H1 (cell line): Measurements from ENCODE around the gene RIMBP2. TPM values are rescaled to one million over a fixed set of nuclear protein-coding genes. Genes with fewer than 3 reads are reported as not detected.

ENCODE experiments used
- CTCF ChIA-PET: fragments of 300-600 bp; sonication (Branson Sonifier 250); formaldehyde crosslinking; loops from one replicate; lab custom pipeline; 2021; ENCODE audit not compliant: partially characterized antibody; lab: Charles Lee
- POLR2A ChIA-PET: fragments of 300-600 bp; sonication (Branson Sonifier 250); formaldehyde crosslinking; loops from one replicate; lab custom pipeline; 2021; ENCODE audit warnings: inconsistent platforms; ENCODE audit not compliant: partially characterized antibody; lab: Charles Lee
- DNase-seq, 2 experiments: peaks; one replicate each; pipeline versions ENCODE4 v3.0.0 to v3.0.0-alpha.2; 2010 to 2022; ENCODE audit warnings: low spot score in 2 of 2, low read depth in 1 of 2, mixed read lengths in 1 of 2
- FAIRE-seq: peaks from 2 replicates; lab custom pipeline; 2011; peaks lifted over from hg19 to GRCh38; lab: Jason Lieb, UNC
- H2AFZ ChIP-seq: 2 replicates; pipeline ENCODE4 v1.8.1; 2012; ENCODE audit warnings: low read length, inconsistent platforms
- H2AK5ac ChIP-seq: 2 replicates; pipeline ENCODE4 v1.6.1; 2013; ENCODE audit warnings: low read depth, low read length
- H2BK120ac ChIP-seq: replicated peaks from 2 replicates; pipeline ENCODE3; 2013; ENCODE audit warnings: low read depth, low read length, inconsistent platforms
- H2BK12ac ChIP-seq: 2 replicates; pipeline ENCODE4 v1.6.1; 2013; ENCODE audit warnings: low read depth, low read length
- H2BK15ac ChIP-seq: 2 replicates; pipeline ENCODE4 v1.6.1; 2013; ENCODE audit warnings: low read length
- H2BK20ac ChIP-seq: 2 replicates; pipeline ENCODE4 v1.6.1; 2013; ENCODE audit warnings: low read length
- H2BK5ac ChIP-seq: 2 replicates; pipeline ENCODE4 v1.6.1; 2013; ENCODE audit warnings: low read depth, low read length
- H3K14ac ChIP-seq: 2 replicates; pipeline ENCODE4 v1.6.1; 2013; ENCODE audit warnings: inconsistent platforms; ENCODE audit not compliant: insufficient read length
- H3K18ac ChIP-seq: 2 replicates; pipeline ENCODE4 v1.6.1; 2013; ENCODE audit warnings: low read length; ENCODE audit errors: extremely low read depth
- H3K23ac ChIP-seq: 2 replicates; pipeline ENCODE4 v1.6.1; 2013; ENCODE audit warnings: inconsistent platforms; ENCODE audit not compliant: insufficient read length
- H3K23me2 ChIP-seq: 2 replicates; pipeline ENCODE4 v1.6.1; 2013; ENCODE audit warnings: low read depth, low read length
- H3K27ac ChIP-seq: 2 replicates; pipeline ENCODE4 v1.6.1; 2011; ENCODE audit warnings: low read depth, low read length, inconsistent platforms
- H3K27me3 ChIP-seq, 4 experiments: replicated peaks in 1 of 4; 1 replicate in 1 of 4; 2 replicates in 3 of 4; pipeline versions ENCODE4 v1.6.1 to v1.8.1; 2011 to 2013; ENCODE audit warnings: low read length in 3 of 4, mild to moderate bottlenecking in 3 of 4, inconsistent platforms in 2 of 4, mixed read lengths in 2 of 4, moderate library complexity in 1 of 4; ENCODE audit not compliant: control insufficient read depth in 3 of 4, insufficient read depth in 3 of 4; ENCODE audit errors: extremely low read depth in 1 of 4
- H3K36me3 ChIP-seq, 4 experiments: 2 replicates each; pipeline versions ENCODE4 v1.6.1 to v1.8.1; 2011 to 2013; ENCODE audit warnings: mild to moderate bottlenecking in 4 of 4, low read length in 3 of 4, moderate library complexity in 2 of 4, control low read depth in 1 of 4, inconsistent platforms in 1 of 4; ENCODE audit not compliant: insufficient read depth in 4 of 4, control insufficient read depth in 2 of 4
- H3K4ac ChIP-seq: replicated peaks from 2 replicates; pipeline ENCODE3; 2013; ENCODE audit warnings: low read length, low read depth, mixed read lengths, inconsistent platforms; ENCODE audit not compliant: insufficient read length
- H3K4me1 ChIP-seq, 4 experiments: replicated peaks in 1 of 4; 1 replicate in 1 of 4; 2 replicates in 3 of 4; pipeline versions ENCODE4 v1.6.1 to v1.8.1; 2011 to 2013; ENCODE audit warnings: low read length in 3 of 4, inconsistent platforms in 2 of 4, mixed read lengths in 1 of 4; ENCODE audit not compliant: insufficient read depth in 4 of 4, control insufficient read depth in 3 of 4
- H3K4me2 ChIP-seq, 2 experiments: 2 replicates each; pipeline versions ENCODE4 v1.6.1 to v1.8.1; 2011 to 2013; ENCODE audit warnings: low read depth in 2 of 2, low read length in 2 of 2, control low read depth in 1 of 2, inconsistent platforms in 1 of 2, mild to moderate bottlenecking in 1 of 2; ENCODE audit not compliant: insufficient read depth in 1 of 2
- H3K4me3 ChIP-seq, 4 experiments: fragments of 200-600, 300-600 bp in 1 of 4; sonication (generic), shearing (Covaris generic), sonication (Bioruptor Twin) in 1 of 4; 2 replicates each; pipeline versions ENCODE4 v1.5.1 to v1.8.1; 2011 to 2016; ENCODE audit warnings: low read length in 4 of 4, low read depth in 3 of 4, control low read depth in 2 of 4, inconsistent platforms in 2 of 4, mild to moderate bottlenecking in 2 of 4, mixed read lengths in 1 of 4, moderate library complexity in 1 of 4; ENCODE audit not compliant: insufficient read depth in 2 of 4; ENCODE audit errors: extremely low read depth in 1 of 4
- H3K56ac ChIP-seq: replicated peaks from 2 replicates; pipeline ENCODE3; 2013; ENCODE audit warnings: low read depth, mild to moderate bottlenecking, mixed read lengths, low read length, inconsistent platforms; ENCODE audit not compliant: insufficient read length
- H3K79me1 ChIP-seq: 2 replicates; pipeline ENCODE4 v1.6.1; 2013; ENCODE audit warnings: low read depth, low read length, control low read depth
- H3K79me2 ChIP-seq, 2 experiments: 2 replicates each; pipeline versions ENCODE4 v1.6.1 to v1.8.1; 2012 to 2013; ENCODE audit warnings: low read length in 2 of 2, mild to moderate bottlenecking in 2 of 2, inconsistent platforms in 1 of 2; ENCODE audit not compliant: insufficient read depth in 2 of 2, control insufficient read depth in 1 of 2
- H3K9ac ChIP-seq, 4 experiments: replicated peaks in 1 of 4; 1 replicate in 1 of 4; 2 replicates in 3 of 4; pipeline versions ENCODE4 v1.6.1 to v1.8.1; 2011 to 2013; ENCODE audit warnings: low read depth in 3 of 4, low read length in 3 of 4, control low read depth in 2 of 4, mild to moderate bottlenecking in 2 of 4, moderate library complexity in 2 of 4, inconsistent platforms in 1 of 4; ENCODE audit errors: extremely low read depth in 1 of 4
- H3K9me3 ChIP-seq, 2 experiments: 2 replicates each; pipeline versions ENCODE4 v1.6.1 to v1.8.1; 2012 to 2013; ENCODE audit warnings: mild to moderate bottlenecking in 2 of 2, moderate library complexity in 2 of 2, control low read depth in 1 of 2, inconsistent platforms in 1 of 2, low read depth in 1 of 2, low read length in 1 of 2, mixed read lengths in 1 of 2; ENCODE audit not compliant: insufficient read depth in 2 of 2
- H4K20me1 ChIP-seq, 2 experiments: replicated peaks in 1 of 2; 2 replicates each; pipeline versions ENCODE3 to v1.8.1; 2011 to 2013; ENCODE audit warnings: inconsistent platforms in 2 of 2, low read length in 2 of 2, mild to moderate bottlenecking in 1 of 2; ENCODE audit not compliant: insufficient read depth in 2 of 2, control insufficient read depth in 1 of 2
- H4K5ac ChIP-seq: 2 replicates; pipeline ENCODE4 v1.6.1; 2013; ENCODE audit warnings: low read length, low read depth, mixed read lengths, inconsistent platforms; ENCODE audit not compliant: insufficient read length
- H4K8ac ChIP-seq: 2 replicates; pipeline ENCODE4 v1.8.0; 2013; ENCODE audit warnings: mild to moderate bottlenecking, moderate library complexity, low read length, inconsistent platforms; ENCODE audit not compliant: insufficient read depth; ENCODE audit errors: extremely low read depth
- H4K91ac ChIP-seq: replicated peaks from 2 replicates; pipeline ENCODE3; 2013; ENCODE audit warnings: low read length, mixed read lengths, inconsistent platforms; ENCODE audit not compliant: insufficient read length
- BACH1 ChIP-seq: IDR thresholded peaks from 2 replicates; pipeline ENCODE4 v1.6.1; 2012; ENCODE audit warnings: low read length, improper control_type of control experiment
- CBX5 ChIP-seq: fragments of 300-800, 300-1000 bp; sonication (generic); IDR thresholded peaks from 2 replicates; pipeline ENCODE4 v1.7.1; 2016; ENCODE audit warnings: antibody characterized with exemption, low read length, low read depth
- CHD2 ChIP-seq: IDR thresholded peaks from 2 replicates; pipeline ENCODE4 v1.6.1; 2012; ENCODE audit warnings: low read length, improper control_type of control experiment
- KDM5A ChIP-seq: fragments of 200-600 bp; IDR thresholded peaks from 2 replicates; pipeline ENCODE4 v1.7.1; 2012; ENCODE audit warnings: mild to moderate bottlenecking, low read length, inconsistent platforms, mixed read lengths
- SIRT6 ChIP-seq: IDR thresholded peaks from one replicate; pipeline ENCODE4 v1.7.1; 2012; ENCODE audit warnings: low read length, inconsistent platforms
- WGBS, 2 experiments: shearing (Covaris generic) in 1 of 2; methylation state at CpG; one replicate each; pipeline versions ENCODE4 v1.1.6 to v1.1.7; 2013 to 2015; ENCODE audit warnings: low lambda C conversion rate in 2 of 2, mixed read lengths in 2 of 2, inconsistent platforms in 1 of 2, low coverage in 1 of 2, missing lambda C conversion rate in 1 of 2; ENCODE audit not compliant: insufficient replicate concordance in 2 of 2, insufficient coverage in 1 of 2, insufficient read length in 1 of 2; ENCODE audit errors: extremely low coverage in 1 of 2, missing lambda C conversion rate in 1 of 2; 5-methylcytosine and 5-hydroxymethylcytosine counted together
- polyA plus RNA-seq, 7 experiments: library from polyadenylated mRNA; depleted of rRNA in 3 of 7; stranded (reverse) in 5 of 7; unstranded in 2 of 7; fragments of >200 nt in 5 of 7; fragments of 200-250 nt in 2 of 7; gene quantifications; 1 replicate in 5 of 7; 2 replicates in 1 of 7; 4 replicates in 1 of 7; pipeline versions ENCODE4 v1.2.1 to v1.2.3, GENCODE V29; 2011 to 2013; ENCODE audit warnings: missing spikeins in 2 of 7, mixed read lengths in 2 of 7
- total RNA-seq: library from RNA; stranded (reverse); fragmentation: NEBNext Ultra II Directional; extraction: Animal tissue kit (Norgen Biotek cat#: 25700); gene quantifications from 2 replicates; pipeline ENCODE4 v1.2.1, GENCODE V29; 2021

RIMBP2 gene
- total and polyA plus RNA-seq, 2 of the 8 experiments (the other 6 are each of a cell fraction or from before 2014, with no cell fraction given), result 0.18 to 0.65 TPM

DNA sequence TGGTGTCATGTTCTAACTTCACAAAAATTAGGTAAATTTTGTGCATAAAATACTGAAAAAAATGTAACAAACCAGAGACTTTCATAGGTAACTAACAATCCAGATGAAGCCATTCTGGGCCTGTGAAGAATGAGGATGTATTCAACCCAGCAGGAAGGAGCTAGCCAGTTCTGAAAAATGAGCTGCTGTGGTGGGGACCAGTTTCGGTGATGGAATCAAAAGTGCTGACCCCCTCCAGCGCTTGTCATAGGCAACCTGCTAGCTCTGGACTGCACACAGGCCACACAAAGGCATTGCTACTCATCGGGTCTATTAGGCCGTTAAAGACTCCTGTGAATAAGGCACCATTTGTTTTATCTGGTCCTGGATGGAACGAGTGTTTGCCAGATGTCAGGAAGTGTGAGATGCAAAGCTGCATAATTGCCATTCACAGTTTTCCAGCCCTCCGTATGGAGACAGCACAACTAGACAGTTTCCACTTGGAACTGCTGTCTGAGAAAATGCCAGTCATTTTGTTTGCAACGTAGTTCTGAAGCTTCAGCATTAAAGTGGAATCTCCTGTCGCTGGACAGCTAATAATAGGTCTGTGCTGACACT, 3.3 kb upstream of the RIMBP2 start:
- Histone ChIP-seq H3K4me2 (no peak overlapping the region), H4K5ac (no peak overlapping the region), H3K4me3 (no peak overlapping the region), H3K4ac (no peak overlapping the region), H3K23me2 (peaks cover 21% of the 10 kb centered on the region), H3K14ac (no peak overlapping the region), H3K27me3 (peaks cover 23 to 43% (median 38%) of the 10 kb centered on the region in 4 experiments), H4K8ac (no peak overlapping the region), H3K79me1 (no peaks in the 10 kb centered on the region), H3K9me3 (peaks cover 8 to 10% of the 10 kb centered on the region in 2 experiments), H2BK5ac (no peak overlapping the region), H2BK15ac (no peak overlapping the region), H3K79me2 (no peaks in the 10 kb centered on the region), H3K18ac (no peak overlapping the region), H3K23ac (no peak overlapping the region), H3K56ac (no peak overlapping the region), H3K27ac (no peak overlapping the region), H2BK120ac (no peak overlapping the region), H2AFZ (no peak overlapping the region), H2BK12ac (no peak overlapping the region), H2AK5ac (no peak overlapping the region), H2BK20ac (no peak overlapping the region), H4K20me1 (no peaks in the 10 kb centered on the region), H3K4me1 (peaks cover 4 to 12% (median 5%) of the 10 kb centered on the region in 4 experiments), H3K36me3 (no peaks in the 10 kb centered on the region), H3K9ac (no peak overlapping the region), H4K91ac (no peak overlapping the region)
- no peak for TF ChIP-seq CHD2
- TF ChIP-seq SIRT6, result no peak
- TF ChIP-seq BACH1, result no peak
- TF ChIP-seq CBX5, result no peak
- no peak for TF ChIP-seq KDM5A
- CTCF ChIA-PET, result interaction anchor here (0.5 to 2.8 kb wide), 4 partner anchors 28 to 100 kb away, joined by 3 to 12 read pairs (median 4); no protein-coding TSS in a partner anchor
- no peak for DNase-seq
- whole genome bisulfite sequencing, 2 experiments, result 67% methylated on average over 8 of the region's 8 CpGs; no CpG with 5 or more reads in 1 of the 2 experiments
- no peak for FAIRE-seq
- POLR2A ChIA-PET, result no interaction called here
